Pericardium fibroblast (primary cell): ENCODE data around the gene JPH2. TPM values are rescaled to one million over a fixed set of nuclear protein-coding genes. Genes with fewer than 3 reads are reported as not detected.

Source experiments
- total RNA-seq: library from RNA; depleted of rRNA; stranded (reverse); fragments of >200 nt; gene quantifications from 2 replicates; pipeline ENCODE4 v1.2.3, GENCODE V29; 2015

JPH2 gene
- total RNA-seq = 1.4 and 5.3 TPM in 2 replicates

DNA sequence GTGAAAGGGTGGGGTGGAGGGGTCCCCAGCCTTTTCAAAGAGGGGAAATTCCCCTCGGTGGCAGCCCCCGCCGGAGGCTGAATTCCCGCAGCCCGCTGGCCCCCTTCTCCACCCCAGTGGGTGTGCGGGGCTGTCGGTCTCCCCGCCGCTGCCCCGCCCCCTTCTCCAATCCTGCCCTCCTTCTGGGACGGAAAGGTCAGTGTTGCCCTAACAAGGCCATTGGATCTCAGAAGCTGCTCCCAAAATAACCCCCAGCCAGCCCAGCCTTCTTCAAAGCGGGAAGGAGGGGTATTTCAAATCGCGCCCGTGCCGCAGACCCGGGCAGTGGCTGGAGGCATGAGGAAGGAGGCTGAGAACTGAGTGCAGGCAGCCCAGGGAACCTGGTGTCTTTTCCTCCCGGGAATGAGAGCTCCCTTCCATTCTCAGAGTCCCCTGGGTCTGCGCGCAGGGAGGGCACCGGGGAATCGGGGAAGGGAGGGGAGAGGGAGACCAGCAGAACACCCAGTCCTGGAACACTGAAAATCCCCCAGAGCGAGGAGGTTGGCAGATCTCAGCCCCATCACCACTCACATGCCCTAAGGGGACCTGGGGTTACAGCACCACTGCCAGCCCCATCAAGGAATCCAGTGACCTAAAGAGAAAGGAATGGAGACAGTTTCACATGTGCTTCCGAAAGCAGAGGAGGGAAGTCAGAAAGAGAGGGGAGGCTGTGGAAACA, at the start of gene JPH2:
Gene JPH2, minus strand, starts transcription at position 135 of the 718 bp plus-strand sequence. CDS start 483 bp downstream, outside the sequence.

GRCh38 chr20:44210406-44211176, 23.6 kb upstream of the JPH2 start, which contains the start of gene OSER1:
OSER1 (minus strand) TSS chr20:44210771; CDS start chr20:44206957, 3,814 bp downstream.

Other genes starting within 250 kb of the JPH2 start
- gene OSER1, start 23.6 kb upstream of the JPH2 start, total RNA-seq = 23.2 and 34.5 TPM in 2 replicates
- not detected in 2 replicates for gene GDAP1L1, start 60.1 kb upstream of the JPH2 start, total RNA-seq
- 5.6 and 8.8 TPM in 2 replicates for gene FITM2, start 124.0 kb upstream of the JPH2 start, total RNA-seq
- not detected in 2 replicates for gene R3HDML, start 149.9 kb upstream of the JPH2 start, total RNA-seq
- not detected in 2 replicates for gene HNF4A, start 168.5 kb upstream of the JPH2 start, total RNA-seq